ENCODE data around the gene FRMD3.

Gene FRMD3

DNA sequence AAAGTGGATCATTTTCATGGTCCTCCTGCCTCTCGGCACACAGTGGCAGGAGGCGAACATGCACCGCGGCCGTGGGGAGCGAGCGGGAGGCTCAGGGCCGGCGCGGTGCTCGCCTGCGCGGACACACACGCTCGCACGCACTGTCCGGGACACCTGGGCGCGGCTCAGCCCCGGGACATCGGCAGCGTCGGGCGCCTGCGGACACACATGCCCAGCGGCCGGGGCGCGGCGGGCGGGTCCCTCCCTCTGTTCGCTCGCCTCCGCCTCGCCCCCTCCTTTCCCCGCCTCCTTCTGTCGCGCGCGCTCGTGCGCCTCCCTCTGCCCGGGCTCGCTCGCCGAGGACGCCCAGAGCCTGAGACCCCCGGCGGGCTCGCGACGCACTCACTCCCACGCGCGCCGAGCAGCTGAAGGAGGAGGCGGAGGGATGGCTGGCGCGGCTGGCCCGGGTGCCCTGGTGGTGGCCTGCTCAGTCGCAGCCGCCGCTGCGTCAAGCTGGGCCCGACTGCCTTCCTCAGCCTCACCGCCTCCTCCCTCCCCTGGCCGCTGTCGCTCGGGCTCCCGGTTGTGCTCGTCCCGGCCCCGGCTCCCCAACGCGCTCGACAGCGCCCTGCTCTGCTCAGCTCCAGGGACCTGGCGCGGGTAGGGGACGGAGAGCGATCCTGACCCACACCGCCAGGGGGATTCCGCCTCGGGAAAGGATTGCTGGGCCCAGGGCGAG is at the start of gene FRMD3:
Gene FRMD3 (minus strand): TSS at position 230 of the 718 bp plus-strand sequence. CDS start 170 bp downstream, at position 60.
- DNase-seq (ENCODE audit: low spot score): no peak

DNA sequence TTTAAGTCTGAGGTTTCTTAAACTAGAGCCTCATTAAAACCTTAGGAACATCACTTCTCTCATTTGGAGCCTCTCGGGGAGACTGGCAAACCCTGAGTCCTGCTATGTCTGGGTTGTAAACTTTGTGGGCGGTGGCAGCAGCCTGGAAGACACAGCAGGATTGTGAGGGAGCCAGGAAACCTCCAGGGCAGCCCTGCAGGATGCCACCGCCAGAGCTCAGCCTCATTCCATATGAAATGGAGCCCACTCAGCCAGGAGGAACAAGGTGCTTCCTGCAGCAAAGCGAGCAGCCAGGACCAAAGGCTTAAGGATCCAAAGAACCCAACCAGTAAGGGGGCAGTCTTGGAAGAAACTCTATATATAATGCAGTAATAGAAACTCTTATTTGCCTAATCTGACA is 46.8 kb upstream of the FRMD3 start:
- no peak for DNase-seq (ENCODE audit: low spot score)

DNA sequence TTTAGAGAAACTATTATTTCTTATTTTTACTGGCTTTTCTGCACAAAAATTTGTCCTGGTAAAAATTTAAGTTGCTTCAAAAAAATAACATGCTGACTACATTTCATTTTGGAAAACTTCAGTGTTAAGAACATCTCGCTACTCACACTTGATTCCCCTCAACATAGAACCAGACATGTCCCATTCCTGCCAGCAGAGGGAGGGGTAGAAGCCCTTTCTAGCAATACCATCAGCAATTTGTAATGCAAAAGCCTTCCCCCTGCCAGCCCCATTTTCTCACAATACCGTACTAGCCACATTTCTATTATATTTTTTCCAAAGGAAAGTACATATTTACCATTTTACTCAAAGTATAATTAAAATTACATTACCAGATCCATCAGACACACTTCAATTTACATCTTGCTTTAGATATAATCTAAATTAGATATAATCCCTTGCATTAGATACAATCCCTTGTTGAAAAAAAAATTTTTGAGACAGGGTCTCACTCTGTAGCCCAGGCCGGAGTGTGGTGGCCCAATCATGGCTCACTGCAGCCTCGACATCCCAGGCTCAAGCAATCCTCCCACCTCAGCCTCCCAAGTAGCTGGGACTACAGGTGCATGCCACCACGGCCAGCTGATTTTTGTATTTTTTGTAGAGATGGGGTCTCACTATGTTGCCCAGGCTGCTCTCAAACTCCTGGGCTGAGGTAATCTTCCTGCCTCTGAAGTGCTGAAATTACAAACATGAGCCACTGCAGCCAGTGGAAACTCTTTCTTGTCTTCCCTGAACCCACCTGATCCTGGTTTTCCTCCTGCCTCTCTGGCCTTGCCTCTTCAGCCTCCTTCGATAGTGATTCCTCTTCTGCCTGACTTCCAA is 45.2 kb upstream of the FRMD3 start:
- peak; percentile 38 for DNase-seq (ENCODE audit: low spot score)

DNA sequence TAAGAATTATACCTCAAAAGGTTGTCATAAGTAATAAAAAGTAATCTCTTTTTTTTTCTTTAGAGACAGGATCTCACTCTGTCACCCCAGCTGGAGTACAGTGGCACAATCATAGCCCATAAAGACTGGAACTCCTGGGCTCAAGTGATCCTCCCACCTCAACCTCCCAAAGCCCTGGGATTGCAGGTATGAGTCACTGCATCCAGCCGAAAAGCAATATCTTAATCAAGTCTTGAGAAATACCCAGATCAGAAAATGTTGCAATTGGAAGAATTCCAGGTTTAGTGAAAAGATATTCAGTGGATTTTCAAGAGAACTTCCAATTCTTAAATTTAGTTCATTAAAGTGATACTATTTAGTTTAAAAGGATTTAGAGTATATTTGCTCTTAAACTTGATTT is 43.8 kb upstream of the FRMD3 start:
- no peak for DNase-seq (ENCODE audit: low spot score)

DNA sequence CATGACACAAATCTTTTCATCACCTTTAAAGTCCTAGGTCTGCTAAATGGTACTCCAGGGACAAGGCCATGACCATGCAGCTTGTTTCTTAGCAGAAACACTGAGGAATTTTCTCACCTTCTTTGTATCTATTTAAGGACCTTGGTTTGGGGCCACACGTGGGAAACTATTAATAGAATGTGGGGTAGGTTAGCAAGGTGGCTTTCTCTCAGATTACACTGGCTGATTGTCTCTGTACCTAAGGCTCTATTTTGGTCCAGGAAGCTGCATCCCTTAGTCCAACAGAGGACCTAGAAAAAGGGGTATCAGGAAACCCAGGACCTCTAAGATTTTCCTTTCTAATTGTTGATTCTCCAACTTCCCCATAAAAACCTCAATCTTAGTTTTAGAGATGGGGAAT is 36.3 kb upstream of the FRMD3 start:
- DNase-seq (ENCODE audit: low spot score): no peak

DNA sequence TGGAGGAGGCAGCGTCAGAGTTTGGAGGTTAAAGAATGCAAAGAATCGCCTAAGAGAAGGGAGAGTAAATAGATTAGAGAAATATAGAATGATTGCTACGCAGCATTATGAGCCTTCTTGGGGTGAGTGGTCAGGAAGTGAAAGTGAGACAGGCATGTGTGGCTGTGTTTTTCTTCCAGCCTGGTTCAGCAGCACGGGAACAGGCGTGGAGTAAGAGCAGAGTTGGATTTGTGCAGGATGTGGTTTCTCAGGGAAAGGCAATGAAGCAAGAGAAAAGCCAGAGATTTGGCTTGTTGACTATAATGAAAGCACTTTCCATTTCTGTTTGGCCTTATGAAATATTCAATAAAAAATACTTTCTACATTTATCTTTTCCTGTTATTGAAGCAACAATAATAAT is 34.3 kb upstream of the FRMD3 start:
- DNase-seq (ENCODE audit: low spot score): no peak

DNA sequence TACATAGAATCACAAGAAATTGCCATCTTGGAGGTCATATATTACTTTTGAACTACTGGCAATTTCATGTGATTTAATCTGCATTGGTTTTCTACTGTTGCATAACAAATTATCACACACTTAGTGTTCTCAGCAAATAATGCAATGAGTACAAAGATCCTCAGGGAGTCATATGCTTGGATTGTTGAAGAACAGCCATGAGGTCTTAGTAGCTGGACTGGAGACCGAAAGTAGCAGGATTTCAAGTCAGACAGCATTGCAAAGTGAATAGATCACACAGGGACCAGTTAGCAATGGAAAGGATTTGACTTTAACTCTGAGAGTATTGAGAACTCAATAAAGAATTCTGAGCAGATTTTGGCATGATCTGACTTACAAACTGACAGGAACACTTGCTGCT is 32.2 kb upstream of the FRMD3 start:
- no peak for DNase-seq (ENCODE audit: low spot score)

DNA sequence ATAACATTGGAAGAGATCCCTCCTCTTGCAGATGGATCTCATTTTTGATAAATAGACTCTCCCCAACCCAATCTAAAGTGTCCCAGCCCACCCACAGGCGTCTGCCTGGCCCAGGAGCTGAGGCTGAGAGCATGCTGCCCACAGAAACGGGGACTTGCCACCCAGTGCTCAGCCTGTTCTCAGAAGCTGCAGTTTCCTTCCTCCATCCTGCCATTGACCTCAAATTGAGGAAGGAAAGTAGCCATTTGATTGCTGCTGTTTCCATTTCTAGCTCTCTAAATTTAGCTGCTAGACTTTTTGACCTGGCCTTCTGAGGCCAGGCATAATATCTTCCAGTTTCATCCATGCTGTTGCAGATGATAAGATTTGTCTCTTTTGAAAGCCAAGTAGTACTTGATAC is 31.1 kb upstream of the FRMD3 start:
- no peak for DNase-seq (ENCODE audit: low spot score)

DNA sequence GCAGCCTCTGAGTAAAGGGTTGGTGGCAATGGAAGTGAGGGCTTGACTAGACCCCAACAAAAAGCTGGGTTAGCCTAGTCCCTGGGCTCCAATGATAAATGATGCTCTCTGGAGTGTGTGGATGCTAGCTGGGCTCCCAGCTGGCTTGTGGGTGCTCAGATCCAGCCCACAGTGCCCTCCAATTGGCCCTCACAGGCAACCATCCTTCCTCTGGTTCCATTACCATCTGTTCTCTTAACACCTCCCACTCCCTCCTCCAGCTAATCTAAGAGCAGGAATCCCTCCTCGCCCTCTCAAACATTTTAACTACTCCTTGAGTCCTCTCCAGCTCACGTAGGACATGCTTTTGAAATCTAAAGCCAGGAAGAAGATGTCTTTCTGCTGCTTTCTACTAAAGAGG is 25.2 kb upstream of the FRMD3 start:
- DNase-seq (ENCODE audit: low spot score): no peak

DNA sequence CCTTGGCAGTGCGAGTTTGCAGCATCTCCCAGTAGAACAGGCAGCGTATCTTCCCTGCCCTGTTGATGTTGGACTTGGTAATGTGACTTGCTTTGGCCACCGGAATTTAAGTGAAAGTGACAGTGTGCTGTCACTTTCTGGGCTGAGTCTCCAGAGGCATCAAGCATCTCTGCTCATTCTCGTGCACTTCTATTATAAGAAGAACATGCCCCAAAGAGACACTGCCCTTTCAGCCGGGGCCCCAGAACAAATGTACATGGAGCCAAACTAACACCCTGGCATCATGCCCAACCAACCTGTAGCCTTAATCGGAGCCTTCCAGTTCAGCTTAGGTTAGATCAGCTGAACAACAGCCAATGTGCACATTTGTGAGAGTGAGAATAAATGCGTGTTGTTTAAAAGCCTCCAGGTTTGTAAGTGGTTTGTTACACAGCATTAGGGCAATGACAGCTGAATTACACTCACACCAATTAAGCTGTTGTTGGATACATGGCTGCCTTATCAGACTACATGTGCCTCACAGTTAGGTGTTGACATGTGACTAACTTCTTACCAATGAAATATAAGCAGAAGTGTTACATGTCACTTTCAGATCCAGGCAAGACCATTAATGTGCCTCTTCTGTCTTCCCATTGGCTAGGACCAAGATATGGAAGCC is 22.1 kb upstream of the FRMD3 start:
- no peak for DNase-seq (ENCODE audit: low spot score)

DNA sequence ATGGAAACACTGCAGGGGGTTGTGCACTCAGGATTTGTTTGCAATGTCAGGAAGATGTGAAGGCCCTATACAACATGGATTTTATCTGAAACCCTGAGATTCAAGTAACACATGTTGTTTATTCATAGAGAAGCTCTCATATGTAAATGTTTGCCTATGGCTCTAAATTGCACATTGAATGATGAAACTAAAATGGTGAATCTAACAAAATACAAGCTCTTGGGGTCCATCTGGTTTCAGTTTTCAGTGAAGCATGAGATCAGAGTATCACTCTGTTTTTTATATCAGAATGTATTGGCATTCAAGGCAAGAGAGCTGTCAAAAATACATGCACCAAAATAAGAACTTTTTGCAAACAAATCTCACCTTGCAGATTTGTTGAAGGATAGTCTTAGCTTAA is 19.6 kb upstream of the FRMD3 start:
- DNase-seq (ENCODE audit: low spot score): no peak

DNA sequence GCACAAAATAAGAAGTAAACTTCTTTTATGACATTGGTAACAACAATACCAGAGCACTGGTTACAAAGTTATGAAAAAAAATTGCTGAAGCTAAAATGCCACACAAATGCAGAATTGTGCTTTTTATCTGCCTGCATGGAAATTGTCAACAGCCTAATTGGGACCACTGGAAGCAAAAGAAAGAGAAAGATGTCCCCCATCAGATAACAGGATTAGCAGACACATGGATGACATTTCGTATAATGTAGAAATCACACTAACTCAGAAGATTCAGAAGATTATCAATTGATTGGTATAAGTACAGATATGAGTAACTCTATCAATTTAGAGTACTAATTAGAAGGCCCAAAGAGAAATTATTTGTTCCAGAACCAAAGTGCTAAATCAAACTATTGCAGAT is 19.1 kb upstream of the FRMD3 start:
- no peak for DNase-seq (ENCODE audit: low spot score)

DNA sequence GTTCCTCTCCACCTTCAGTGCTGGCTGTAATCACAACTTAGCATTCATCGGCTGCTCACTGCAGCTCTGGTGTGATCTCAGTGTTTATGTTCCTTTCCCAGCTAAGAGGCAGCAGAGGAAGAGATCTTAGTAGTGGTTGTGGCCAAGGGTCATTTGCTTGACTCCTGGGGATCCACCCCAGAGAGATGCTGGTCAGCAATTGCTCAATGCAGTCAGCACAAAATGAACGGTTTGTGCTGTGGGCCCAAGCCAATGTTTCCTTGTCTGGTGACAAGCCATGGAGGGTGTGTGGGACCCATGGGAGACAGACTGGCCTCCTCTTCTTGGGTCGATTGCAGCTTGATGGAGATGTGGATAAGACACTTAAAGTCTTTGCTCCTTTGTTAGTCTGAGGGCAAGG is 16.1 kb upstream of the FRMD3 start:
- DNase-seq (ENCODE audit: low spot score): no peak

DNA sequence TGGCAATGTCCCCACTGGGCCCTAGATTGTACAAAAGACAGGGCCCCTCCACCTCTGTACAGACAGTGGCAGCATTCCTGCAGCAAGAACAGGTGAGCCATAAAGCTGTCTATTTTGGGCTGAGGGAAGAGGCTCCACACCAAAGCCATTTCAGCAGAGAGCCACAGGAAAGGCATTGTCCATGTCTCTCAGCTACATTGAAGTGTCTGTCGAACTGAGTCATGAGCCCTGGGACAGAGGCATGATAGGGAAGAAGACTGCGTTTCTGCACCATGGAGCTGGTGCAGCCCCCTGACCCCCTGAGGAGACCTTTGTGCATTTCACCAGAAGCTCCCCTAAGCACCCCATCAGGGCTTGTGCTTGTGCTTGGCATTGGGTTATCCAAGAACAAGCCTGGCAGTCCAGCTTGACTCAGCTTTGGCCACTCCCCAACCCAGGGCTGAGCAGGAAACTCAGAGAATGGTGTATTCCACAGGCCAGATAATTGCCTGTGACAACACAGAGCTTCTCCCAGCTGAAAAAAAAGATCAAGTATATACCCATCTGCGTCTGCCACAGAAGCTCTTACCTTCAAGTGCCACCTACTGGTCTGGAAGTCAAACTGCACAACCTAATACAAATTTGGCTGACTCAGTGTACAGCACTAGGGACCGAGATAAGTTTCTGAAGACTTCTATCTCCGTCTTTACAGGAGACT is 5.9 kb upstream of the FRMD3 start:
- DNase-seq (ENCODE audit: low spot score): peak; percentile 10

DNA sequence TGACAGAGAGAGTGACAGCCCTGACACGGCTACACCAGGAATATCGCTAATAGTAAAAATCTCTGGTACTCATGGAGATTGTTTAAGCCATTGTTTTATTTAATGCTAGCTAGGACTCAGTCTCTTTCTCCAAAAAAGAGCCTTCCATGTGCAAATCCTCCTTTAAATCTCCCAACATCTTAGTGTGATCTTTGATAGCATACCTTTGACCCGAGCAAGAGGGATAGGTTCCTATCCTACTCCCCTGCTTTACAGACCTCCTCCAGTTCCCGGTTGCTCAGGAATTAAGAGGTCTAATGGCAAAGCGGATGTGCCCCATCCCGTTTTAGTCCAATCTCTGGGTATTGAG is 663 bp upstream of the FRMD3 start:
- no peak for DNase-seq (ENCODE audit: low spot score)

DNA sequence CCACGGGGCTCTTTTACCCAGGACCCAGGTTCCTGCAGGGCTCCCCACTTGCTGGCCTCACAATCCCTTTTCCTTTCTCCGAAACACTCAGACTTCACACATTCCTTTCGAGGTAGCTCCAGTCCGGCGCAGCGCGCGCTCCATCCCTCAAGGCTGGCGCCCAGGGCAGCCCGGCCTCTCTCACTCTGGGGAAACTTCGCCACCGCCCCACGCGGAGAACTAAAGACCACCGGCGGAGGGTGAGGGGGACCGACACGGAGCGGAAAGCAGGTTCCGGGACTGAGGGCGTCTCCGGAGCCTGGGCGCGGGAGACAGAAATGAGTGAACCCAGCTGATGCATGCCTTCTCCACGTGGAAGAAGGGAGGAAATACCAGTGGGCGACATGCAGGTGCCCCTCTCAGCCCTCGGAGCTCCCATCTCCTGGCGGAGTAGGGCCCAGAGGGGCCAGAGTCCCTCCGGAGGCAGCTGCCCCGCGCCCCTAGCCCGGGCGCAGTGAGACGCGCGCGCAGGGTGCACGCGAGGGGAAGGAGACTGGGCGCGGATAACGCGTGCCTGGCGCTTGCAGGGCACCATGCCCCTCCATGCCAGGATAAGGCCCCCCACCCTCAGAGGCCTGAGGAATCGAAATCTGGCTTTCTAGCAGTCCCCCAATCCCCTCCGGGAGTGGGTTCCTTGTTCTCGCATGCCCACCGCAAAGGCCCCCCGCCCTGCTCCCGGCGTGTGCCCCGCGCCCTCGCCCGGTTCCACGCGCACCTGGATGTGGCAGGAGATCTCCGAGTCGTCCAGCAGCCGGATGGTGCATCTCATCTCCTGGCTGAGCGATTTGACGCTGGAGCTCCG is 650 bp downstream of the FRMD3 start:
- no peak for DNase-seq (ENCODE audit: low spot score)

DNA sequence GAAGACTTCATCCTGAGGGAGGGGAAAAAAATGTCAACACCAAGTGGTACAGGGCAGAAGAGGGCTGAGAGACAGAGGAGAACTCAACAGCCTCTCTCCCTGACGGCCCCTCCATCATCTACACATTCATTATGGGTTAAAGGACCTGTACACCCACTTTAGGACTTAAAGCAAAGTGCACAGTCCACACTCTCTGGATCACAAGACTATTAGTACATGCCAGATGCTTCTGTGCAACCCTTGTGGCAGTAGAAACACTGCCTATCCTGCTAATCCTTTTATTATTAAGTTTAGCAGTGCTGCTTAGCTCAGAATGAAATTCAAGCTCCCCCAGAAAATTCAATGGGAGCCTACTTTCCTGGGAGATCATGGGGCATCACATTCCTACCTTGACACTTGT is 1.9 kb downstream of the FRMD3 start:
- DNase-seq (ENCODE audit: low spot score): no peak

DNA sequence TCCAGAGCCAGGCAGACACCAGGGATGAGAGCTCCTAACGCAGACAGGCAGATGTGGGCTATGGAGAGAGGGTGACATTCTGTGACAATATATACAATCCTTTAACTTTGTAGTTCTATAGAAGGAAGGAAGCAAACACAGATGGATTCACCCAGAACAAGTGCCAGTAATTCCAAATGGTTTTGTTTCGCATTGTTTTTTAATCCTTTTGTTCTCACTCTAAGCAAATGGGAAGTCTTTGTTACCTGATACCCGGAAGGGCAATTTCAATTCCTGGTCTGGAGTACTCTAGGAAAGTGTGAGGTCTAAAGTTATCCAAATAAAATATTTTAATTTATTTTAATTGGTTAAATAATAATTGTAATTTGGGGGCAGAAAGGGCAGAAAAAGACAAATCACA is 2.5 kb downstream of the FRMD3 start:
- DNase-seq (ENCODE audit: low spot score): no peak

DNA sequence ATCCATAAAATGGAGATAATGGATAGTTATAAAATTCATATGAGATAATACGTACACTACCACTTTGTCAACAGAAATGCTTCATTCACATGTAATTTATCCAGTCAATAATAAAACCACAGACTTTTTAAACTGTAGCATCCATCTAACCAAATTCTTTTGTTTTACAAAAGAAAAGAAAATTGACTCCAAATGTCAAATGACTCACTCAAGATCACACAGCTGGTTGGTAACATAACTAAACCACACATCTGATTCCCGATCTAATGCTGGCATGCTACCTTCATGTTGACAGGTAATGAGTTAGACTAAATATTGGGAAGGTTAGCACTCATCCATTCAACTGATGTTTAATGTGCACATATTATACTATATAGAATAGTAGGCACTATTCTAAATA is 4.9 kb downstream of the FRMD3 start:
- DNase-seq (ENCODE audit: low spot score): no peak

DNA sequence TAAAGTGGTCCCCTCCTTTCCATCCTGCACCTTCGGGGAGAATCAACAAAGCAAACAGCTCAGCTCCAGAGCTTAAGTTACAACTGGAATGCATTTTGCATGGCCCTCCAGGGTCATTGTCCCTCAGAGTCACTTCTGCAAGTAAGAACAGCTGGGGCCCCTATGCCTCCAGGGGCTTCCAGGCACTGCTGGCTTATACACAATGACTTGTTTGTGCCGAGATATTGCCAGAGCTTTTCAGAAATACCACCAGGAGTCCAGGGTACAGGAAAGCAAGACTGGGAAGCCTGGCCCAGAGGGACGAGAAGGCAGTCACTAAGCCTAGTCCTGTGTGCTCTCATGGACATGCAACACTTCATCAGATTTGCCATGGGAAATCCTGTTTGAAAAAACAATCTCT is 11.3 kb downstream of the FRMD3 start:
- DNase-seq (ENCODE audit: low spot score): no peak

DNA sequence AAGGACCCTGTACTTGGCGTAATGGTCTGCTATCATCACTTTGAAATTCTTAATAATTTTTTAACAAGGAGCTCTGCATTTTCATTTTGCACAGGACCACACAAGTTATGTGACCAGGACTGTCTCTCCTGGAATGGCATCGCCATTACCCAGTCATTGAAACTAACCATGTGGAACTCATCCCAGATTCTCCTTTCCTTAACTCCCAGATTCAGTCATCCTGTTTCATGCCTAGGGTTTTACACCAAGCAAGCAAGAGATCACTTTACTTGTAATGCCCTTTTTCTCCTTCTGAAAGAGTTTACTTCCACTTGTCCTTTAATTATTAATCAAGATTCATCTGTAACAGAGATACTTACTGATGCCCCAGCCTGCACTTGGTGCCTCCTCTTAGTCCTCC is 12.0 kb downstream of the FRMD3 start:
- no peak for DNase-seq (ENCODE audit: low spot score)

DNA sequence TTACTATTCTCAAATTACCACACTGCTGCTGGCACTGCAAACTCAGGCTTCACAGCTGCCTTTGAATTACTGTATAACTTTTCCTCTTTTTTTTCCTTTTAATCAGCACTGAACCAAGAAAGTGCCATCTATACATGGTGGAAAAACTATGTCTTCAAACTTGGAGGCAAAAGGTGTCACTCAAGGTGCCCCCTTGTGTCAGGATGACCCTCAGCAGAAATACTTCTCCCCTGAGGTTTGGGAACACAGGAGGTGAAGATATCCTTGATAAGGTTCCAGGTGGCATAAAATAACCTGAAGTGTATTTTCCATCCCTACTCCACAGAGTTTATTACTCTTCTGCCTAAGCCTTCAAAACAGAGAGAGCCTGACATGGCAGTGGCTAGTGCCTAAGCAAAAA is 14.5 kb downstream of the FRMD3 start:
- no peak for DNase-seq (ENCODE audit: low spot score)

All from CD4-positive, alpha-beta T cell treated with Interleukin-2 at 100 ng/mL for 4 hours (primary cell).